ENCODE data around the gene NCAM2. TPM values are rescaled to one million over a fixed set of nuclear protein-coding genes. Genes with fewer than 3 reads are reported as not detected.

NCAM2 gene
- total RNA-seq, 2 experiments from 2014 or later, result not detected

- Mint-ChIP-seq H3K27me3 (peaks cover 1% of the 10 kb centered on the region), H3K4me1 (ENCODE audit: low read depth) (no peaks in the 10 kb centered on the region), H3K9me3 (no peaks in the 10 kb centered on the region), H3K36me3 (ENCODE audit: low read depth) (no peaks in the 10 kb centered on the region), H3K4me3 (no peak overlapping the region), H3K27ac (no peak overlapping the region)
- CTCF ChIA-PET, result no interaction called here
- ATAC-seq, result no peak
- intact Hi-C loops (cut with micrococcal nuclease), result no loop called here
- DNase-seq, result no peak
- no peak for TF ChIP-seq CTCF (IDR thresholded peaks at IDR 0.05)
- POLR2A ChIA-PET, result no interaction called here
These were observed 158.7 kb downstream of the NCAM2 start for GRCh38 chr21:21156957-21157356.

- Mint-ChIP-seq H3K9me3 (no peaks in the 10 kb centered on the region), H3K27me3 (peaks cover under 1% of the 10 kb centered on the region), H3K4me3 (no peak overlapping the region), H3K36me3 (ENCODE audit: low read depth) (no peaks in the 10 kb centered on the region), H3K27ac (no peak overlapping the region), H3K4me1 (ENCODE audit: low read depth) (no peaks in the 10 kb centered on the region)
- ChIA-PET CTCF (no interaction called here), POLR2A (no interaction called here)
- TF ChIP-seq CTCF (IDR thresholded peaks at IDR 0.05), result no peak
- no peak for DNase-seq
- intact Hi-C loops (cut with micrococcal nuclease), result no loop called here
- ATAC-seq, result no peak
These were observed 160.2 kb downstream of the NCAM2 start for GRCh38 chr21:21158376-21158918.

GRCh38 chr21:21159253-21159899, 161.2 kb downstream of the NCAM2 start:
- TF ChIP-seq CTCF (IDR thresholded peaks at IDR 0.05), result no peak
- POLR2A ChIA-PET, result no interaction called here
- CTCF ChIA-PET, result no interaction called here
- Mint-ChIP-seq H3K27me3 (no peaks in the 10 kb centered on the region), H3K4me3 (no peak overlapping the region), H3K36me3 (ENCODE audit: low read depth) (no peaks in the 10 kb centered on the region), H3K4me1 (ENCODE audit: low read depth) (no peaks in the 10 kb centered on the region), H3K27ac (no peak overlapping the region), H3K9me3 (no peaks in the 10 kb centered on the region)
- intact Hi-C loops (cut with micrococcal nuclease), result no loop called here
- no peak for ATAC-seq
- no peak for DNase-seq

GRCh38 chr21:21162786-21163185, 164.6 kb downstream of the NCAM2 start:
- ChIA-PET POLR2A (no interaction called here), CTCF (no interaction called here)
- Mint-ChIP-seq H3K27ac (no peak overlapping the region), H3K36me3 (ENCODE audit: low read depth) (no peaks in the 10 kb centered on the region), H3K4me1 (ENCODE audit: low read depth) (no peaks in the 10 kb centered on the region), H3K27me3 (no peaks in the 10 kb centered on the region), H3K4me3 (no peak overlapping the region), H3K9me3 (no peaks in the 10 kb centered on the region)
- DNase-seq (no peak), ATAC-seq (no peak)
- no peak for TF ChIP-seq CTCF (IDR thresholded peaks at IDR 0.05)
- intact Hi-C loops (cut with micrococcal nuclease), result loop anchor here (10.0 kb wide), 1 partner anchor 752 kb away; no protein-coding TSS in a partner anchor

- peak; percentile 62 for DNase-seq
- H3K4me3 Mint-ChIP-seq, result no peak overlapping the region
- H3K27ac Mint-ChIP-seq, result no peak overlapping the region
- no peaks in the 10 kb centered on the region for H3K36me3 Mint-ChIP-seq (ENCODE audit: low read depth)
- H3K9me3 Mint-ChIP-seq, result no peaks in the 10 kb centered on the region
- TF ChIP-seq CTCF (IDR thresholded peaks at IDR 0.05), result peak; percentile 71
- intact Hi-C loops (cut with micrococcal nuclease), result loop anchor here (10.0 kb wide), 1 partner anchor 751 kb away; no protein-coding TSS in a partner anchor
- ChIA-PET POLR2A (no interaction called here), CTCF (no interaction called here)
- no peaks in the 10 kb centered on the region for H3K4me1 Mint-ChIP-seq (ENCODE audit: low read depth)
- no peak for ATAC-seq
- H3K27me3 Mint-ChIP-seq, result no peaks in the 10 kb centered on the region
These were observed 165.7 kb downstream of the NCAM2 start for GRCh38 chr21:21163904-21164303.

Measured in activated CD8-positive, alpha-beta T cell treated with anti-CD3 and anti-CD28 coated beads for 36 hours (primary cell).